Measurements from ENCODE around the gene MT1B.
"Not testable (repeated sequence)": the region's sequence is repeated elsewhere in the genome, so short reads cannot be mapped to it uniquely, and the experiment has no call there.

Gene MT1B

DNA sequence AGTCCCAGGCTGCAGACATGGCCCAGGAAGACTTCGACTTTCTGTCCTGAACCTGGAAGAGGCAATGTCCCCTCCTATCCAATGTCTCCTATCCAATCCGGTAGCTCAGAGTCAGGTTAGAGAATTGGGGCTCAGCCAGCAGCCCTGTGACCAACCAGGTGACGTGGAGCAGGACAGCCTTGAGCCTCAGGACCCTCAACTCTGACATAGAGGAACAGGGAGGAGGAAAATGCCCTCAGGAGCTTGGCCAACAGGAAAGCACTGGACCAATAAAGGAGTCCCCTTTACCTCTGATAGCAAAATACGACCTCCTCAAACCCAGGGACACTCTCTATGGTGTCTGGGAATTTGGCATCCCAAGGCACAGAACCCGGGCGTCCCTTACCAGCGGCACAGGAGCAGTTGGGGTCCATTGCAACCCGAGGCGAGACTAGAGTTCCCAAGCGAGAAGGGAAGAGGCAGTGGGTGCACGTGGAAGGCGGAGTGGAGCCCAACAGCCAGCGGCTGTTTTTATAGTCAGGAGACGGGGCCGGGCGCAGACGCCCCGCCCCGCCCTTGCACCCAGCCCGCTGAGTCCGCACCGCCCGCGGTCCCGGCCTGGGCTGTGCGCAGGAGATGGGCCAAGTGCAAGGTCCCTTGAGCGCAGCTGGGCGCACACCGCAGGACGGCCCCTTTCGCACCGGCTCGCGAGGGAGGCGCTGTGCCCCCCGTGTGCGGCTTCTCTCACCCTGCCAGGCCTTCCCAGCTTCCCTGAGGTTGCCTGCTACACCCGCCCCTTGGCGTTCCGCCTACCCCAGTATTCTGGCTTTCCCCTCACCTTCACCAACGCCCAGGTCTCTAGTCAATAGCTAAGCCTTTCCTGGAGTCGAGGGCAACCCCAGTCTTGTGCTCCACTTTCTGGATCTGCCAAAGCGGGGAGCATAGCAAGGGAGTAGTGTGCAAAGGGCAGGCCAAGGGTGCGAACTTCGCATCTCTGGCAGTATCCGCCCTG, 16.2 kb downstream of the MT1B start, which contains the start of gene MT1G:
MT1G (minus strand) TSS at position 485 of the 991 bp plus-strand sequence; CDS start at position 413, 72 bp downstream.
- no peak for DNase-seq (ENCODE audit: low spot score)

DNA sequence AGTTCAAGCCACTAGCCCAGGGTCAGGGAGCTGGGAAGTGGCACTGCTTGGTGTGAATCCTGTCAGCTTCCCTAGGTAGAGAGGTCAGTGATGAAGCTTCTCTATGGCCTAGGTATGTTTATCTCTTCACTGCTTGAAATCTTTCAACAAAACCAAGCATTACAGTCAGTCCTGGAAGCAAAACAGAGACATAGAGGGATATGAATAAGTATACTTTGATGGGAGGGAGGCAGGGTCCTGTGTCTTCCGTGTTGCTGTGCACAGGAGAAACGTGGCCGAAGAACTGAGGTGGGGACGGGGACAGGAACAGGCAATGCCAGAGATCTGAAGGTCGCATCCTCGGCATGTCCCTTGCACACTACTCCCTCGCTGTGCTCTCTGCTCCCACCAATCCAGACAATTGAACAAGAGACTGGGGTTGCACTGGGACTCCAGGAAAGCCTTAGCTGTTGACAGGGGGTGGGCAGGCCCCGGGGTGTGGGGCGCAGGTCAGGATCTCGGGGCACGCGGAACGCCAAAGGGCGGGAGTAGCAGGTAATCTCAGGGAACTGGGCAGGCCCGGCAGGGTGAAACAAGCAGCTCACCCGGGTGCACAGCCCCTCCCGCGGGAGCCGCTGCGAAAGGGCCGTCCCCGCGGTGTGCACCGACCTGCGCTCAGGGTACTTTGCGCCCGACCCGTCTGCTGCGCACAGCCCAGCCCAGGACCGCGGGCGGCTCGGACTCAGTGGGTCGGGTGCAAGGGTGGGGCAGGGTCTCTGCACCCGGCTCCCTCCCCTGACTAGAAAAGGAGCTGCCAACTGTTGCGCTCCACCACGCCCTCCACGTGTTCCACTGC, 17.5 kb downstream of the MT1B start, which contains the start of gene MT1H:
MT1H (plus strand) TSS at position 810 of the 835 bp plus-strand sequence. CDS start 71 bp downstream, outside the sequence.
- DNase-seq (ENCODE audit: low spot score): no peak

DNA sequence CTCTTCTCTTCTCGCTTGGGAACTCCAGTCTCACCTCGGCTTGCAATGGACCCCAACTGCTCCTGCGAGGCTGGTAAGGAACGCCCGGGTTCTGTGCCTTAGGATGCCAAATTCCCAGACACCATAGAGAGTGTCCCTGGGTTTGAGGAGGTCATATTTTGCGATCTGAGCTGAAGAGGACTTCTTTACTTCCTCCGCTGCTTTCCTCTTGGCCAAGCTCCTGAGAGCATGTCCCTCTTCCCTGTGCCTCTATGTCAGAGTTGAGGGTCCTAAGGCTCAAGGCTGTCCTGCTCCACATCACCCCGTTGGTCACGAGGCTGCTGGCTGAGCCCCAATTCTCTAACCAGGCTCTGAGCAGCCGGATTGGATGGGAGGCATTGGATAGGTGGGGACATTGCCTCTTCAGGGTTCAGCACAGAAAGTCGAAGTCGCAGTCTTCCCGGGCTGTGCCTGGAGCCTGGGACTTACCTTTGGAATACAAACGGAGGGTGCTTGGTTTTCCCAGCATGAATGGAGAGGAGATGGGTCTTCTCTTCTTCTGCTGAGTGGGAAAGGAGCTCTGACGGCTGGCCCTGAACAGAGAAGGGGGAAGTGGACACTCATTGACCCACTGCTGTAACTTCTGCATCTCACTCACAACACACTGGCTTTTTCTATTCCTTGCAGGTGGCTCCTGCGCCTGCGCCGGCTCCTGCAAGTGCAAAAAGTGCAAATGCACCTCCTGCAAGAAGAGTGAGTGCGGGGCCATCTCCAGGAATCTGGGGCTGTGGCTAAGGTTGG, 18.3 kb downstream of the MT1B start:
- no peak for DNase-seq (ENCODE audit: low spot score)

DNA sequence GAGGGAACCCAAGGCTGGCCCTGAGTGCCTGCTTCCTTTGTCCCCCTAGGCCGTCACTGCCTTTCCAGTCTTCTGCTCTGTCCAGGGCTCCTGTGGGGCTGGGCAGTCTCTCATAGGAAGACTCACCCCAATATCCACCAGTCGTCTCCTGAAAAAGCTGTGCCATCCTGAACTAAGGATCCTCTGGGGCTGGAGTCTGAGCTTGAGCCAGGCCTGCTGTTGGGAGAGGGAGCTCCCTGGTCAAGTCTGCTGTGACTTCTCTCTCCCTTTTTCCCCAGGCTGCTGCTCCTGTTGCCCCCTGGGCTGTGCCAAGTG, 18.9 kb downstream of the MT1B start:
- no peak for DNase-seq (ENCODE audit: low spot score)

DNA sequence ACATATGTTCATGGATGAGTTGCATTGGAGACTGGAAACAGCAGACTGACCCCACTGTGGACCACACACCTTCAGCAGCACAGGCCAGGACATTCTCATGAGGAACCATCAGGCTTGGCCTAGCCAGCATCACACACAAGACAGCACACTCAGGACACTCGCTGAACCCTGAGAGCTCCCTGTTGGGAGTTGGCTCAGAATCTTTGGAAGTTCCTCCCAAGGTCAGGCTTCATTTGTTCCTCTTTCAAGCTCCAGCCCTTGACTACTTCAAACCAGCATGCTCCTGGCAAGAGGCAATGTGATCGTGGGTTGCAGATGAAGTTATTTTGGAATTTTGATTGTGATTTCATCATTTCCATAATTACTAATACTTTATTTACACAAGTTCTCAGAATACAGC, 20.0 kb downstream of the MT1B start:
- DNase-seq (ENCODE audit: low spot score): not testable (repeated sequence)

DNA sequence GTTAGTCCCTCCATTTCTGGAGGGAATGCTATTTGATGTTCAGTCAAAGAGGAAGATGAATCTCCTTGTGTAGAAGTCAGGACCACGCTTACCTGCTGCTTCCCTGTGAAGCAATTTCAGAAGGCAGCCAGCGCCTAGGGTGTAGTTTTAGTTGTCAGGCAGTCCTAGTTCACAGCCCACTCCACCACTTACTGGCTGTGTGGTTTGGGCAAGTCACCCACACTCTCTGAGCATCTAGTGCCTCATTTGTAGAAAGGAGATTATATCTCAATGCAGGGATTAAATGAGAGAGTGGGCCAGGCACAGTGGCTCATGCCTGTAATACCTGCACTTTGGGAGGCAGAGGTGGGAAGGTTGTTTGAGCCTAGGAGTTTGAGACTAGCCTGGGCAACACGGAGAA, 20.5 kb downstream of the MT1B start:
- DNase-seq (ENCODE audit: low spot score): not testable (repeated sequence)

DNA sequence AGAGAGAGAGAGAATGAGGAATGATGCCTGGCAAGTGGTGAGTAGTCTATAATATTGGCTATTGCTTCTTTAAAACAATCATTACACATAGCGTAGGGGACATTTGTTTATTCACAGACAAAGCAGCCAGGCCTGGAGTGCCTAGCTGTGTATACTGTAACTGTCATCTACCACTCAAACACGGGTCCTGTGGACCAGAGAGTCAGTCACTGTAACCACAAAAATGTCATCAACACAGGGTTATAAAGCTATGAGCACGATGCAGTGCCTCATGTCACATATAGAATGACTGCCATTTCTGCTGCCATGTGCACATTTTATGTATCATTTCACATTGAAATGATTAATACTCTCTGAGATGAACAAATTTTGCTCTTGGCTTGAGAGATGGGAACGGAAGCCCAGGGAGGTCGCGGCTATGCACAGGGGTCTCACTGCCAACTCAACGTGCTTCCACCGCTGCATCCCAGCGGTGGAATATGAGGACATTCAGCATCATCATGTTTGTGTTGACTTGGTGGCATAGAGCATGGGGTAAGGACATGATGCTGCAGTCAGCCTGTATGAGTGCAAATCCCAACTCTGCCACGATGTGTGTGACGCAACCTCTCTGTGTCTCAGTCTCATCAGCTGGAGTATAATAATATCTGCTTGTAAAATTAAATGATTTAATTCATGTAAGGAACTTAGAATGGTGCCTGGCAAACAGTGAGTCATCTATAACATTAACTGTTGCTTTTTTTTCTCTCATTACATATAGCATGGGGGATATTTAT, 21.3 kb downstream of the MT1B start:
- DNase-seq (ENCODE audit: low spot score): no peak

DNA sequence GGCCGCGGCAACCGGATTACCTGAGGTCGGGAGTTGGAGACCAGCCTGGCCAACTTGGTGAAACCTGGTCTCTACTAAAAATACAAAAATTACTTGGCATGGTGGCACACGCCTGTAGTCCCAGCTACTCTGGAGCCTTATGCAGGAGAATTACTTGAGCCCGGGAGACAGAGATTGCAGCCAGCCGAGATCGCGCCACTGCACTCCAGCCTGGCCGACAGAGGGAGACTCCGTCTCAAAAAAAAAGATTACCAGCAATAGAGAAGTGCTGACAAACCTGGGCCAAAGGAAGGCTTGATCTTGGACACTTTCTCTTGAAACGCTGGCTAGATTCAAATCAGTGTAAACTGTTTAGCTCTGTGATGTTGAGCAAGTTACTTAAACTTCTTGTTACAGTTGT, 22.2 kb downstream of the MT1B start:
- DNase-seq (ENCODE audit: low spot score): no peak

DNA sequence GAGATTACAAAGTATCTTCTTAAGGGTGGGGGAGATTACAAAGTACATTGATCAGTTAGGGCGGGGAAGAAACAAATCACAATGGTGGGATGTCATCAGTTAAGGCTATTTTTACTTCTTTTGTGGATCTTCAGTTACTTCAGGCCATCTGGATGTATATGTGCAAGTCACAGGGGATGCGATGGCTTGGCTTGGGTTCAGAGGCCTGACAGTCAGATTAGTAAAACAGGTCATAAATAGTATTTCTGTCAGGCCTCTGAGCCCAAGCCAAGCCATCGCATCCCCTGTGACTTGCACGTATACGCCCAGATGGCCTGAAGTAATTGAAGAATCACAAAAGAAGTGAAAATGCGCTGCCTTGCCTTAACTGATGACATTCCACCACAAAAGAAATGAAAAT, 22.9 kb downstream of the MT1B start:
- not testable (repeated sequence) for DNase-seq (ENCODE audit: low spot score)

DNA sequence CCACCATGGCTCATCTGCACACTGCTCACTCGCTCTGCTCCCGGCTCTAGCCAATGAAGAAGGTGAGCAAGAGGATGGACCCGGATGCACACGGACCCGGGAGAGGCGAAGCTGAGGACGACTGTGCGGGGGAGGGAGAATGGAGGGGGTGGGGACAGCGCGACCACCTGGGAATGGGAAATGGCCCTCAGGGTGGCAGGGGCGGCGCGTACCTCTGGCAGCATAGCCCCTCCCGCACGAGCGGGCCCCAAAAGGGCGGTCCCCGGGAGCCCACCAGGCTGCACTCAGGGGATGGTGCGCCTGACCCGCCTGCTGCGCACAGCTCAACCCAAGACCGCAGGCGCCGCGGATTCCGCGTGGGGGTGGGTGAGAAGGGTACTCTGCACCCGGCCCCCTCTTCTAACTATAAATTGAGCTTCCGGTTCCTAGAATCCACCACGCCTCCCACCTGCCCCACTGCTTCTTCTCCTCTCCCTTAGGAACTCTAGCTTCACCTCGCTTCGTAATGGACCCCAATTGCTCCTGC, 24.1 kb downstream of the MT1B start:
- no peak for DNase-seq (ENCODE audit: low spot score)

DNA sequence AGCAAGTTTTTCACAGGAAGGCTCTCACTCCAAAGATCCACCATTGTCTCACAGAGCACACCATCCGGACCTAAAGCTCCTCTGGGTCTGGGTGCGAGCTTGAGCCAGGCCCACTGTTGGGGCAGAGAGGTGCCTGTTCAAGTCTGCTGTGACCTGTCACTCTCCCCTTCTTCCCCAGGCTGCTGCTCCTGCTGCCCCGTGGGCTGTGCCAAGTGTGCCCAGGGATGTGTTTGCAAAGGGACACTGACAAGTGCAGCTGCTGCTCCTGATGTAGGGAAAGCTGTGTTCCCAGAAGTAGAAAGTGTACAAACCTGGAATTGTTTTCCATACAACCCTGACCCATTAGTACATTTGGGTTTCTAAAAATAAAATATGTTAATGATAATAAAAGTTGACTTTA, 25.8 kb downstream of the MT1B start:
- DNase-seq (ENCODE audit: low spot score): no peak

DNA sequence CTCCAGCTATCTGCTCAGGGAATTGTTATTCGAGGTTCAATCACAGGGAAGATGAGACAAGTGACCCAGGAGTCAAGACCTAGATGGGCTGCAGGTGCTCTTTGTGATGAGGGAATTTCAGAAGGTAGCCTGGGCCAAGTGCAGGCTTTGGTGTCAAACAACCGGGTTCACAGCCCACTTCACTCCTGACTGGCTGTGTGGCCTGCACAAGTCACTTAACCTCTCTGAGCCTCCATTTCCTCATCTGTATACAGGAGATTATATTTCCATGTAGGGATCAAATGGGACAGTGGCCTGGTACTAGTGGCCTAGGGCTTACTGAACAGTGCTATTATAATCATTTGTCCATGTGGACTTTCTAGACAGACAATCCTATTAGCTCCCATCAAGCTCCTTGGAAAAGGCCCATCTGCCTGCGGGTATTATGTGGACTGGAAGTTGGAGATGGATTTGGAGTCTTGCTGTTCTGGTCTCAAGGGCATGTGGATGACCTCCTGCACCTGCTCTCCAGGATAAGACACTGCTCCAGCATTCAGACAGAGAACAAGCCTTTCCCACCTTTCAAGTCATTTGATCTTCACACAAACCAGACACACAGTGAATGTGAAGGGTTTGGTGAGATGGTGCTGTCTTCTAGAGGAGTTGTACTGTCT, 27.5 kb downstream of the MT1B start:
- DNase-seq (ENCODE audit: low spot score): no peak

DNA sequence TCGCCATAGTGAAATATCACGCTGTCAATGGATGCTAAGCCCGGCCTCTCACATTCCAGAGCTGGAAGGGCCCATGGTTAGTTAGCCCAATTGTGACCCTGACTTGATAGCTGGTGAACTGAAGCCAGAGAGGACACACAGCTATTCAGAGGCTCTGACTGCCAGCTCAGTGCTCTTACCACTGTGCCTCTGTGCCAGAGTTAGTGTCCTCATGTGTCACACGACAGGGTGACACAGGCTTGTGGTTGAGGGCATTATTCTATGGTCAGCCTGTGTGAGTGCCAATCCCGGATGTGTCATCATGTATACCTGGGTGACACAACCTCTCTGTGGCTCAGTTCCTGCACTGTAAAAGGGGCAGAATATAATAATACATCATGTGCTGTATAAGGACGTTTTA, 28.1 kb downstream of the MT1B start:
- DNase-seq (ENCODE audit: low spot score): no peak

DNA sequence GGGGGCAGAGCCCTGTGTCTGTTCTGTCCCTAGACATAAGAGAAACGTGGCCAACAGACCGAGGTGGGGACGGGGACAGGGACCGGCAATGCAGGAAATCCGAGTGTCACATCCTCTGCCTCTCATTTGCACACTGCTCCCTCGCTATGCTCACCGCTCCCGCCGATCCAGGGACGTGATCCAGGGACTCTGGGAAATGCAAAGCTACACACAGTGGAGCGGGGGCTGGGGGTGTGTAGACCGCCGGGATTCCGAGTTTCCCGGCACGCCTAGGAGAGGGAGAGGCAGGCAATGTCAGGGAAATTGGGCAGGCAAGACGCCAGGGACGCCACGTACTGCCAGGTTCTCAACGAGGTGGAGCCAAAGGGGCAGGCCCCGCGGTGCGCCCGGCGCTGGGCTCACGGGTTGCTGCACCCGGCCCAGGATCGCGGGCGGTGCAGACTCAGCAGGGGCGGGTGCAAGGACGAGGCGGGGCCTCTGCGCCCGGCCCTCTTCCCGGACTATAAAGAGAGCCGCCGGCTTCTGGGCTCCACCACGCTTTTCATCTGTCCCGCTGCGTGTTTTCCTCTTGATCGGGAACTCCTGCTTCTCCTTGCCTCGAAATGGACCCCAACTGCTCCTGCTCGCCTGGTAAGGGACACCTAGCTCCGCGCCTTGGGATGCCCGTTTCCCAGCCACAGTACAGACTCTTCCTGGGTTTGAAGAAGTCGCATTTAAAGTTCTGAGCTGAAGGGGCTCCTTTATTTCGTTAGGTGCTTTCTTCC, 30.4 kb downstream of the MT1B start, which contains the start of gene MT1X:
MT1X (plus strand) TSS at position 532 of the 764 bp plus-strand sequence; CDS start at position 603, 71 bp downstream.
- peak; percentile 72 for DNase-seq (ENCODE audit: low spot score)

DNA sequence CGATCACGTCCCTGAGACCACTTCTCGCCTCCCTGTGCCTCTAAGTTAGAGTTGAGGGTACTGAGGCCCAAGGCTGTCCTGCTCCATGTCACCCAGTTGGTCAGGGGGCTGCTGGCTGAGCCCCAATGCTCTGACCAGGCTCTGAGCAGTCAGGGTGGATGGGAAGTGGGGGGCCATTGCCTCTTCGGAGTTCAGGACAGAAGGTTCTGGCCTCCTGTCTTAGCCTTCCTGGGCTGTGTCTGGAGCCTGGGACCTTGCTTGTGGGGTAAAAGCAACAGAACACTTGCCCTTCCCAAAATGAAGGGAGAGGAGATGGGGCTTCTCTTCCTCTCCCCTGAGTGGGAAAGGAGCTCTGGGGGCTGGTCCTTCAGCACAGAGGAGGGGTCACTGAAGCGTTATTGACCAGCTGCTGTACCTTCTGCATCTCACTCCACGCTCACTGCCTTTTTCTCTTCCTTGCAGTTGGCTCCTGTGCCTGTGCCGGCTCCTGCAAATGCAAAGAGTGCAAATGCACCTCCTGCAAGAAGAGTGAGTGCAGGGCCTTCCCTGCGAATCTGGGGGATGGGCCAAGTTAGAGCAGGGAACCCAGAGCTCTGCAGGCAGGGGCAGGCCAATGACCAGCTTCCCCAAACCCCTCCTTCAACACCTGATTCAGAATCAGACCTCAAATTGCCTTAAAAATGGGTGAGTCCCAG, 31.2 kb downstream of the MT1B start:
- DNase-seq (ENCODE audit: low spot score): no peak

DNA sequence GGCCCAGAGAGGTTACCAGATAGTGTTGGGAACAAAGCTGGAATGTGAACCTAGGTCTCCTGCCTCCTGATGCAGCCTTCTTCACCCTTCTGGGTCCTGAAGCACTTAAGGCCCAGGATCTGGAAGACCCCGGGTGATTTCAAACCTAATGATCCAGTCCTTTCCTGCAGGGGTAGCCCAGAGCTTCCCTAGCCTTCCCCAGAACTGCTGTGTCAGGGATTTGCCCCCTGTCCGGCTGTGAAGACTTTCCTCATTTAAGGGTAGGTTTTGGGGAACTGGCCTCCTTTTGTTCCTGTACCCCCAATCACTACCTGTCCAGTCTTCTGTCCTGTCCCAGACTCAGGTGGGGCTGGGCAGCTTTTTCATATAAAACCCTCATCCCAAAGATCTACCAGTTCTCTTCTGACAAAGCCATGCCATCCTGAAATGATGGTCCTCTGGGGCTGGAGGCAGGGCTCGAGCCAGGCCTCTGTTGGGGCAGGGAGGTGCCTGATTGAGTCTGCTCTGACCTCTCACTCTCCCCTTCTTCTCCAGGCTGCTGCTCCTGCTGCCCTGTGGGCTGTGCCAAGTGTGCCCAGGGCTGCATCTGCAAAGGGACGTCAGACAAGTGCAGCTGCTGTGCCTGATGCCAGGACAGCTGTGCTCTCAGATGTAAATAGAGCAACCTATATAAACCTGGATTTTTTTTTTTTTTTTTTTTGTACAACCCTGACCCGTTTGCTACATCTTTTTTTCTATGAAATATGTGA, 31.9 kb downstream of the MT1B start:
- DNase-seq (ENCODE audit: low spot score): no peak

DNA sequence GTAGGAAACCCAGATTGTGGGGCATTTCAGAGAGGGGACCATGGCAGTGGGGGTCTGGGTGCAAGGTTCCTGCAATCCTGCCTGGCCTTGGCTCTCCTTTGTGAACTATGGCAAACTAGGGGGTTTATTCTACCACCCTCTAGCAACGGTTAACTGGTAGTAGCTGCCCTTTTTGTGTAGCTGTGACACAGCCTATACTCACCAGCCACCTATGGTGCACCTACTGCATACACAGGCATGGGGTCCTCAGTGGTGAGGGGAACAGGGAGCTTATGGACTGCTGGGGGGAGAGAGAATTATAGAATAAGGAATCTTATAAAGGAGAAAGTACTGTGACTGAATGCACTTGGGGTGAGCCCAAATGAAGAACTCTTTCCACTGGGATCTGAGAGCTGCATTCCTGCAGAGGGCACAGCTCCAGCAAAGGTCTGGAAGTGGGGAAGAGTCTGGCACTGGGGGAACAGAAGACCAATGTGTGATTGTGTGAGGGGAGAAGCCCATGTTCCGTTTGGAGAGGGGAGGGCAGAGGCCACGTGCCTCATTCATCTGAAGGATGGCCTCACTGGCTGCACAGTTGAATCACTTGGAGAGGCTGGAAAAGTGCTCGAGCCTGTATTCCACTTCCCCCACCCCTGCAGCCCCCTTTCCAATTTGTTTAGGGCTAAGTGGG, 32.7 kb downstream of the MT1B start:
- no peak for DNase-seq (ENCODE audit: low spot score)
